ENCODE data around the gene KCTD14.

GRCh38 chr11:78011301-78011700, 11.8 kb downstream of the KCTD14 start:
- TF ChIP-seq CTCF (IDR thresholded peaks at IDR 0.05) (no peak), NFATC4 (CRISPR knock-in tag; IDR thresholded peaks at IDR 0.05) (no peak), ATF3 (CRISPR knock-in tag; conservative IDR thresholded peaks at IDR 0.05) (no peak), USF1 (CRISPR knock-in tag; IDR thresholded peaks at IDR 0.05) (no peak), MXD4 (CRISPR knock-in tag; IDR thresholded peaks at IDR 0.05; ENCODE audit: borderline replicate concordance) (no peak), ESRRA (CRISPR knock-in tag; IDR thresholded peaks at IDR 0.05; ENCODE audit: borderline replicate concordance) (no peak), NR2C2 (CRISPR knock-in tag; IDR thresholded peaks at IDR 0.05) (no peak), GABPB1 (CRISPR knock-in tag; IDR thresholded peaks at IDR 0.05) (no peak), ZNF121 (CRISPR knock-in tag; IDR thresholded peaks at IDR 0.05) (no peak), ZNF232 (CRISPR knock-in tag; IDR thresholded peaks at IDR 0.05) (no peak), CREB1 (CRISPR knock-in tag; IDR thresholded peaks at IDR 0.05) (no peak), TCF7 (CRISPR knock-in tag; IDR thresholded peaks at IDR 0.05; ENCODE audit: low read depth) (no peak)
- TF ChIP-seq, protein P1, sequence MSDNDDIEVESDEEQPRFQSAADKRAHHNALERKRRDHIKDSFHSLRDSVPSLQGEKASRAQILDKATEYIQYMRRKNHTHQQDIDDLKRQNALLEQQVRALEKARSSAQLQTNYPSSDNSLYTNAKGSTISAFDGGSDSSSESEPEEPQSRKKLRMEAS (CRISPR knock-in tag; IDR thresholded peaks at IDR 0.05): no peak
- TF ChIP-seq, protein P2, sequence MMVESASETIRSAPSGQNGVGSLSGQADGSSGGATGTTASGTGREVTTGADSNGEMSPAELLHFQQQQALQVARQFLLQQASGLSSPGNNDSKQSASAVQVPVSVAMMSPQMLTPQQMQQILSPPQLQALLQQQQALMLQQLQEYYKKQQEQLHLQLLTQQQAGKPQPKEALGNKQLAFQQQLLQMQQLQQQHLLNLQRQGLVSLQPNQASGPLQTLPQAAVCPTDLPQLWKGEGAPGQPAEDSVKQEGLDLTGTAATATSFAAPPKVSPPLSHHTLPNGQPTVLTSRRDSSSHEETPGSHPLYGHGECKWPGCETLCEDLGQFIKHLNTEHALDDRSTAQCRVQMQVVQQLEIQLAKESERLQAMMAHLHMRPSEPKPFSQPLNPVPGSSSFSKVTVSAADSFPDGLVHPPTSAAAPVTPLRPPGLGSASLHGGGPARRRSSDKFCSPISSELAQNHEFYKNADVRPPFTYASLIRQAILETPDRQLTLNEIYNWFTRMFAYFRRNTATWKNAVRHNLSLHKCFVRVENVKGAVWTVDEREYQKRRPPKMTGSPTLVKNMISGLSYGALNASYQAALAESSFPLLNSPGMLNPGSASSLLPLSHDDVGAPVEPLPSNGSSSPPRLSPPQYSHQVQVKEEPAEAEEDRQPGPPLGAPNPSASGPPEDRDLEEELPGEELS (CRISPR knock-in tag; IDR thresholded peaks at IDR 0.05): no peak

Measured in WTC11 (cell line).